Neuron (in vitro differentiated cells): ENCODE measurements around the gene CTNNA2.

ENCODE experiments used
- H2AFZ ChIP-seq: one replicate; pipeline ENCODE4 v1.6.1; 2013; ENCODE audit warnings: low read depth, mild to moderate bottlenecking, inconsistent platforms, low read length, moderate library complexity
- H3K27me3 ChIP-seq: one replicate; pipeline ENCODE4 v1.6.1; 2013; ENCODE audit warnings: low read length; ENCODE audit not compliant: insufficient read depth
- H3K36me3 ChIP-seq: one replicate; pipeline ENCODE4 v1.6.1; 2013; ENCODE audit warnings: low read length; ENCODE audit not compliant: insufficient read depth
- H3K4me1 ChIP-seq: one replicate; pipeline ENCODE4 v1.6.1; 2013; ENCODE audit warnings: low read length; ENCODE audit not compliant: insufficient read depth
- H3K4me3 ChIP-seq: 2 replicates; pipeline ENCODE4 v1.5.1; 2013; ENCODE audit warnings: mild to moderate bottlenecking, low read length, moderate library complexity
- H3K9me3 ChIP-seq: one replicate; pipeline ENCODE4 v1.6.1; 2013; ENCODE audit warnings: low read length

Gene CTNNA2

DNA sequence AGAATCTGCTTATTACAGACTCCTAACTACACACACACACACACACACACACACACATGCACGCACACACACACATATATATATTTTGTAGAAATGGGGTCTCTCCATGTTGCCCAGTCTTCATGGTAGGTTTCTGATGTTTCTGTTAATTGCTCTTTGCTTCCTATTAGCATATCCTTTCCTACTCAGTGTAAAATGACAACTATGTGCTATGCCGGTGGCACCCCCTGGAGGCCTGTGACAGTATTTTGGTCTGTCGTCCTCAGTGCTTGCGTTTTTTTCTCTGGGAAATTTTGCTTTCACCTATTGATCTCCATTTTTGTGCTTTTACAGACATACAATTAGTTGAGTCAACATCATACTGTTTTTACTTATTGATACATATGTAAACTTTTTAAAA is 469.6 kb downstream of the CTNNA2 start:
- Histone ChIP-seq H3K27me3 (no peaks in the 10 kb centered on the region), H3K4me3 (no peak overlapping the region), H3K9me3 (no peaks in the 10 kb centered on the region)

DNA sequence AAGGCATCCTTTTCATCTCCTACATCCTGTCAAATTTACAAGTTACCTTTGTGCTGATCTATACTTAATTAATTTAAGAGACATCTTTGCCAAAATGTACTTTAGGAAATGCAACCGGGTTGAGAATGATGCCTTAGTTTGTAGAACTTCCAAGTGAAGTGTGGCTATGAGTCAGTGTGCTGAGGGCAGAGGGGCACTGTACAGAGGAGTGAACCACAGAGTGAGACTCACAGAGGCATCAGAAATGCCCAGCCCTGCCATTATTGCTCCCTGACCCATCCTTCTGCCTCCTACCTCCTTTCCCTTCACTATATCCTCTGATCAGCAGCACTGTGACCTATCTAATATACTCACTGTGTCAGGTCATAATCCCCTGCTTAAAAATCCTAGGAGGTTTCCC is 471.6 kb downstream of the CTNNA2 start:
- Histone ChIP-seq H3K27me3 (no peaks in the 10 kb centered on the region), H3K4me3 (no peak overlapping the region), H3K4me1 (no peaks in the 10 kb centered on the region), H3K36me3 (no peaks in the 10 kb centered on the region), H2AFZ (no peak overlapping the region), H3K9me3 (no peaks in the 10 kb centered on the region)

More for the DNA sequence above, 469.6 kb downstream of the CTNNA2 start:
- Histone ChIP-seq H3K36me3 (no peaks in the 10 kb centered on the region), H3K4me1 (no peaks in the 10 kb centered on the region), H2AFZ (no peak overlapping the region)

DNA sequence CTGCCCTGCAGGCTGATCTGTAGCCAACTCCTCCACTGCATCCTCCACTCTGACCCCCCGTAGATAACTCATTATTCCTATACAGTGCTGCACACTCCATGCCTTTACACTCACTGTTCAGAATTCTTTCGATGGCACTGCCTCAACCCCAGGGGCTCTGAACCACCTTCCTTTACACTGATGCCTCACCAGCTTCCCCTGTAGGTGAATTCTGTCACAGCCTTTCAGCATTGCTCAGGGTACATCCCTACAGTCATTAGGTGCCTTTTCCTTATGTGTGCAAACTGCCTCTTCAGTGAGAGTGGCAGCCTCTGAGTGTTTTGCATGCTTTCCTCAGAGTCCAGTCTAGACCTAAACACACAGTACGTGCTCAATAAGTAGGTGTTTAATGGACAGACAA is 472.3 kb downstream of the CTNNA2 start:
- no peak overlapping the region for H3K4me3 ChIP-seq
- H3K9me3 ChIP-seq = no peaks in the 10 kb centered on the region
- no peak overlapping the region for H2AFZ ChIP-seq
- H3K36me3 ChIP-seq = no peaks in the 10 kb centered on the region
- H3K27me3 ChIP-seq = no peaks in the 10 kb centered on the region
- H3K4me1 ChIP-seq = no peaks in the 10 kb centered on the region

DNA sequence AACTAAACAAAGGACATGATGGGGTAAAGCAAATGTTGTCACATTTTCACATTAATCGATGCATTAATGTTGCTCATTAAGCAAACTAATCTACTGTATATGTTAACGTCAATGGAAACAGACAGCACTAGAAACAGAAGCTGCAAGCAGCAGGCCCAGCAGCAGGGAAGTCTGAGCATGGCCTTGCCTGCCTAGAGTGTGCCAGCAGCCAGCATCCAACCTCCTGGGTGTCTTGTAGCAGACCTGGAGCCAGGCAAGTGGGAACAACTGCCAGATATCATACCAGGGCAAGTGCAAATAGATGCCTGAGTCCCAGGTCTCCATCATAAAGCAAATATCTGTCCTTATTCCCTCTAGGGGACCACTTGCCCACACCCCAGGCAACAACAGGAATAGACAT is 472.7 kb downstream of the CTNNA2 start:
- Histone ChIP-seq H3K36me3 (no peaks in the 10 kb centered on the region), H3K9me3 (no peaks in the 10 kb centered on the region), H3K4me3 (no peak overlapping the region), H3K4me1 (no peaks in the 10 kb centered on the region), H2AFZ (no peak overlapping the region), H3K27me3 (no peaks in the 10 kb centered on the region)

DNA sequence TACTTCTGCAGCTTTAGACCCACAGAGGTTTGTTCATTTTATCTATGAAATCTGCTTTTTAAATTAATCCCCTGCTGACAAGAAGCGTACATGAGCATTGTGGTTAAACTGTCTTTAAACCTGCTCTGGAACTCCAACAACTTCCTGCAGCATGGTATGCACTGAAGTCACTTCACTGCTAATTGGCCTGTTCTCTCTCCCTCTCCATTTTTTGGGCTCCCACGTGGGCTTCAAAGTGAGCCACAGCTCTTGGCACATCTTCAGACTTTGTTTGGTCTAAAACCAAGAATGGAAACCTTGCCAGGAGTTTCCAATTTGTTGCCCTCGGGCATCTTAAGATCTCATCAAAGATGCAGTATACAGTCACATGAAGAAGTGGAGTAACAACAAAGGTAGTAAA is 480.3 kb downstream of the CTNNA2 start:
- Histone ChIP-seq H3K9me3 (no peaks in the 10 kb centered on the region), H3K4me1 (no peaks in the 10 kb centered on the region), H2AFZ (no peak overlapping the region), H3K4me3 (no peak overlapping the region), H3K27me3 (no peaks in the 10 kb centered on the region), H3K36me3 (no peaks in the 10 kb centered on the region)

DNA sequence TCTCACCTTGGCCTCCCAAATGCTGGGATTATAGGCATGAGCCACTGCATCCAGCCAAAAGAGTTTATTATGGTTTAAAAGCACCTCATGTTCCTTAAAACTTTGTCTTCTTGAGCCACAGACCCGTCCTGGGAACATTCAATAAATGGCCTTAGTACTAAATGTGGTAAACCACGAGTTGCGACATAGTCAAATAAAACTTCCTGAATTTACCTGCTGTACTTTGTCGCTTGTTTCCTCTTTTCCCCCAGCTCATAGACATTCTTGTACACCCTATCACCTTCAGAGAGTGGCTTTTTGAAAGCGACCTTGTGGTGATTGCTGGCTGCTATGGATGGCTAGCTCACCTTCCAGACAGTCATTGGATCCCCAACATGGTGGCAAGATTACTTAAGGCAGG is 481.3 kb downstream of the CTNNA2 start:
- H3K27me3 ChIP-seq = no peaks in the 10 kb centered on the region
- no peak overlapping the region for H2AFZ ChIP-seq
- H3K9me3 ChIP-seq = no peaks in the 10 kb centered on the region
- H3K4me3 ChIP-seq = no peak overlapping the region
- no peaks in the 10 kb centered on the region for H3K4me1 ChIP-seq
- H3K36me3 ChIP-seq = no peaks in the 10 kb centered on the region

DNA sequence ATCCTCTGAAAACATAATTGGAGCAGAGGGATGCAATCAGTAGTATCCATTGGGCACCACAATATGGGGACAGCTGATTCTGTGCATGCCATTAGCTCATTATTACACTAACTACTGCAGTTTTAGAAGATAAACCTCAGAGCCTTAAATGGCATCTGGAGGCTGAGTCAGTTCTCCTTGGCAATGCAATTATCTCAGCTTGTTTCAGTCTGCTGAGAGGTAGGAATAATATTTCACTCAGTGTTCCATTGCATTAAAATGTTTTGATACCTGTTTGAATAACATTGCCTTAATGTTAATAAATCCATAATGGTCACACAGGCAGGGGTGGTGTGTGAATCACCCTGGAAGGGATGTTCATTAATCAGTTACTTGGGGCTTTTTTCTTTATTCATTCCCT is 482.1 kb downstream of the CTNNA2 start:
- Histone ChIP-seq H3K4me1 (no peaks in the 10 kb centered on the region), H3K4me3 (no peak overlapping the region), H3K9me3 (no peaks in the 10 kb centered on the region), H3K36me3 (no peaks in the 10 kb centered on the region), H2AFZ (no peak overlapping the region), H3K27me3 (no peaks in the 10 kb centered on the region)

DNA sequence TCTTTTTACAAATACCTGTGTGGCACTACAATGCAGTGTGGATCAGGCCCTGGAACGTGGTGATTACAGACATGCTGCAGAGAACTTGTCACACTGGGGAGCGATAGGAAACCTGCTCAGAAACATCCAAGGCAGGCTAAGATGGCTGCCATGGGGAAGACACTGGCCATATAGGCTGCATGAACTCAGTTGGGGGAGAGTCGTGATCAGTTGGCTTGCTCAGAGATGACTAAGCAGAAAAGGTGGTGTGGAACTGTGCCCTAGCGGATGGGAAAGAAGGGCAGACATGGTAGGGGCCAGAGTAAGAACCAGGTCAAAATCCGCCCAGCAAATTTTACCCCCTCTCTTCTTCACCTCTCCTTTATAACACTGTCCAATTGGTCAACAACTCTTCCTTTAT is 483.9 kb downstream of the CTNNA2 start:
- Histone ChIP-seq H3K4me3 (no peak overlapping the region), H3K27me3 (no peaks in the 10 kb centered on the region), H3K9me3 (no peaks in the 10 kb centered on the region), H3K4me1 (no peaks in the 10 kb centered on the region), H2AFZ (no peak overlapping the region), H3K36me3 (no peaks in the 10 kb centered on the region)

DNA sequence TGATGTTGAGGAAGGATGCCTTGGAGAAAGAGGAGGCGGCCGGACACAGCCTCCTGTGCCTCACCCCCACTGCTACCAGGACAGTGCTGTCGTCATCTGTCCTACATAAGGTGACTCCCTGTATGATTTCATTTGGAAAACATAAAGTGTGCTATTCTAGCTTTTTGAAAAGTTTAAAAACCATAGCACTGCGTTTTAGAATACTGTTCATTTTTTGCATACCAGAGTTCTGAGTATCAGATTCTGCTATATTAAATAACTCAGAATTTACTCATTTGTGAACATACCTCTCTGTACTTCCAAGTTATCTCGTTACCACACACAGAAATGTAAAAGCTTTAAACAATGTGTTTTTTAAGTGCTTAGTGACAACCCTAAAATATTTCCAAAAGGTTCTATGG is 488.9 kb downstream of the CTNNA2 start:
- H3K36me3 ChIP-seq = no peaks in the 10 kb centered on the region
- H3K27me3 ChIP-seq = no peaks in the 10 kb centered on the region
- H3K4me3 ChIP-seq = no peak overlapping the region
- H2AFZ ChIP-seq = no peak overlapping the region
- no peaks in the 10 kb centered on the region for H3K9me3 ChIP-seq
- H3K4me1 ChIP-seq = no peaks in the 10 kb centered on the region

DNA sequence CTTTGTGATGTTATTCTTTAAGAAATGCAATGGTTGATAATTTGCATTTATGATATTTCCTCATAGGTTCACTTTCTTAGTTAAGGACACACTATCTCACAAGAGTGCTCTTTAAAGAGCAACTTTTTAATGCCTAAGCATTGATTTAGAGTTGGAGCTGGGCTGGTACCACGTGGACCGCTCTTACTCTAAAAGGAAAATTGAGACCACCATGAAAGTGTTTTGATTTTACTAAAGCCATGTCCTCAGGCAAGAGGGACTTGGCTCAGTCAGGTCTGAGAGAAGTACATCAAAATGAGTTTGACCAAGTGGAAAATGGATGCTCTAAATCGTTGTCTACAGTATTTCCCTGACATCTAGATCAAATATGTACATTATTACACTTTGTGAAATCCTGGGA is 489.3 kb downstream of the CTNNA2 start:
- no peaks in the 10 kb centered on the region for H3K36me3 ChIP-seq
- no peaks in the 10 kb centered on the region for H3K4me1 ChIP-seq
- H3K4me3 ChIP-seq = no peak overlapping the region
- H2AFZ ChIP-seq = no peak overlapping the region
- H3K9me3 ChIP-seq = no peaks in the 10 kb centered on the region
- no peaks in the 10 kb centered on the region for H3K27me3 ChIP-seq

DNA sequence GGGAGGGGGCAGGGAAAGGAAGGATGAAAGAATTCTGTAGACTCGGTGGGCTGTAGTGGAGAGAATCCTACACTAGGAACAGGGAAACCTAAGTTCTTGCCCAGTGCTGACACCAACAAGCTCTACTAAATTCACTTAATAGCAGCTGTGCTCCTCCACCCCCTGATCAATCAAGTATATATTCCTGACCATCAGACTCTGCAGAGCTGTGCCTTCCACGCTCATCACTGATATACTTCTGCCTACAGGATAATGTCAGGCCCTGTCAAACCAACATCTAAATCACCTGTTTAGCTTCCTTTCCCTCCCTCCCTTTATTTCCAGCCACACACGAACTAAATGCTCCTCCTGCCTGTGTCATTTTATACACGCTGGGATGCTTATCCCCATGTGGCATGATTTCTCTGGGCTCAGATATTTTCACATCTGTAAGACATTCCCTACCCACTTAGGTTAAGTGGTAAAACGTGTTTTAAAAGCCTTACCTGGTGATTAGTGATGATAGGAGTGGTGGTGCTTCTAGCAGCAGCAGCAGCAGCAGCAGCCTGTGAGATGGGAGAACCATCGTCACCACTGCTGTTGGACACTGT is 489.8 kb downstream of the CTNNA2 start:
- H3K9me3 ChIP-seq = no peaks in the 10 kb centered on the region
- H3K4me3 ChIP-seq = no peak overlapping the region
- H3K36me3 ChIP-seq = no peaks in the 10 kb centered on the region
- H3K4me1 ChIP-seq = no peaks in the 10 kb centered on the region
- no peak overlapping the region for H2AFZ ChIP-seq
- no peaks in the 10 kb centered on the region for H3K27me3 ChIP-seq

DNA sequence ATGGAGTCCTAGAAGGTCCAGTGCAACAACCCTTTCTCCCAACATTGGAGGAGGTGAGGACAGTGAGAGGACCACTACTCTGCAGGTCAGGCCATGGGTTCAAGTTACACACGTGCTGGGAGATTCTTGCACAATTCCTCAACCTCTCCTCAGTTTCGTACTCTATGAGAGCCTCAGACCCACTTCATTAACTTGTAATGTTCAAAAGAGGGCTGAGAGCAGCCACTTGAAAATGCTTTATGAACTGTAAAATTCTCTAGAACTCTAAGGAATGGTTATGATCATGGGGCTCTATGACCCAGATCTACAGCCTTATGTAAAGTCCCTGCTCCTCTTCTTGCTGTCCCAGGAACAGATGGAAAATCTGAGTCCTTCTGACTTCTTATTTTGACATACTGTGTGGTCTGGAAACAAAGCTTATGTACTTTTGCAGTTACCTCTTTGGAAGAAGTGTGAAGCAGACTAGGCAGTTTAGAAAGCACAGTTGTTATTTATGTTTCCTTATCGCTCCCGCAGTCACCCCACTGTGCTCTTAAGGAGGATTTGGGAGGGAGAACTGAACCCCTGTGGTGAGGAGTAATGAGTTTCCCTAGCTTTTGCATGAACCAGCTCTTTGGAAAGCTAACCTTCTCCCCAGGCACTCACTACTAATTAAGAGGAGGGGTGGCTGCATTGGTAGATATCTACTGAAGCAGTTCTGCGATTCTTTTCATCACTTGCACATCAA is 495.1 kb downstream of the CTNNA2 start:
- Histone ChIP-seq H2AFZ (no peak overlapping the region), H3K4me1 (no peaks in the 10 kb centered on the region), H3K4me3 (no peak overlapping the region), H3K9me3 (no peaks in the 10 kb centered on the region), H3K36me3 (no peaks in the 10 kb centered on the region), H3K27me3 (no peaks in the 10 kb centered on the region)

DNA sequence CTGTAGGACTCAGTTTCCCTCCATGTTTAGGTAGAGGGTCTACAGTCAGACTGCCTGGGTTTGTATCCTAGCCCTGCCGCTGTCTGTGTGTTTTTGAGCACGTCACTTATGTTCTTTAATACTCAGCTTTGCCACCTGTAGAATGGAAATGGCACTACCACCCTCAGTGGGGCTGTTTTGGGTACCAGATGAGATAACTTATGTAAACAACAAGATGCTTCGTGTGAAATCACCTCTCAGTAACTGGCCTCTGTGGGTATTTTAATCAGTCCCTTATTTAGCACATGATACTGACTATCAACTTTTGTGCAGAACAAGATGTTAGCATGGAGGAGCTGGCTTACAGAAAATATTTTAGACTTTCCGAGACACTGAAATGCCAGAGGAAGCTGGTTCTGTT is 495.7 kb downstream of the CTNNA2 start:
- H3K36me3 ChIP-seq = no peaks in the 10 kb centered on the region
- no peaks in the 10 kb centered on the region for H3K4me1 ChIP-seq
- no peaks in the 10 kb centered on the region for H3K27me3 ChIP-seq
- no peak overlapping the region for H2AFZ ChIP-seq
- no peaks in the 10 kb centered on the region for H3K9me3 ChIP-seq
- no peak overlapping the region for H3K4me3 ChIP-seq

DNA sequence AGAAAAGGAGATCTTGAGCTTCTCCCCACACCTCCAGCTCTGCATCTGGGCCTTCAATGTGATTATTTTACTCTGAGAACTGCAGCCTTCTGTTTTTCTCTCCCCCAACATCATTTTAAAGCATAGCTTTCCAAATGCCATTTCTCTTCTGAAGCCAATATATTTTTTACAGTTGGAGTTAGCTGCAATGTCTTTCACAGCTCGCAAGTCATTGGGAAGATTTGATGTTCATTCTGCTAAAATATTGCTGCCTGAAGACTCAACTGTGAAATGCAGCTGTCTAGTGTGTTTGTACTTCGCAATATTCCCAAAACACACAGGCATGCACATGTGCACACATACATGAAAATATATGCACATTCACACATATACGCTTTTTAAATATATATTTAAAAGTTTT is 496.4 kb downstream of the CTNNA2 start:
- no peaks in the 10 kb centered on the region for H3K9me3 ChIP-seq
- H3K27me3 ChIP-seq = no peaks in the 10 kb centered on the region
- no peak overlapping the region for H2AFZ ChIP-seq
- no peaks in the 10 kb centered on the region for H3K36me3 ChIP-seq
- no peaks in the 10 kb centered on the region for H3K4me1 ChIP-seq
- no peak overlapping the region for H3K4me3 ChIP-seq
